GM12891 (cell line): ENCODE data around the gene USP36.

ENCODE experiments used
- PAX5 ChIP-seq: IDR thresholded peaks from 2 replicates; pipeline ENCODE4 v1.6.1; 2011; ENCODE audit warnings: low read length, moderate library complexity, mild to moderate bottlenecking; ENCODE audit not compliant: insufficient read depth, severe bottlenecking
- POLR2A ChIP-seq: IDR thresholded peaks from 2 replicates; pipeline ENCODE4 v1.6.1; 2011; ENCODE audit warnings: low read depth, low read length, control low read depth
- POLR2AphosphoS5 ChIP-seq: IDR thresholded peaks from 2 replicates; pipeline ENCODE4 v1.6.1; 2011; ENCODE audit warnings: low read depth, low read length, control low read depth
- POU2F2 ChIP-seq: IDR thresholded peaks from 2 replicates; pipeline ENCODE4 v1.6.1; 2011; ENCODE audit warnings: low read depth, mild to moderate bottlenecking, control low read depth, low read length, moderate library complexity
- TAF1 ChIP-seq: IDR thresholded peaks from 2 replicates; pipeline ENCODE4 v1.6.1; 2011; ENCODE audit warnings: low read depth, low read length, control low read depth

DNA sequence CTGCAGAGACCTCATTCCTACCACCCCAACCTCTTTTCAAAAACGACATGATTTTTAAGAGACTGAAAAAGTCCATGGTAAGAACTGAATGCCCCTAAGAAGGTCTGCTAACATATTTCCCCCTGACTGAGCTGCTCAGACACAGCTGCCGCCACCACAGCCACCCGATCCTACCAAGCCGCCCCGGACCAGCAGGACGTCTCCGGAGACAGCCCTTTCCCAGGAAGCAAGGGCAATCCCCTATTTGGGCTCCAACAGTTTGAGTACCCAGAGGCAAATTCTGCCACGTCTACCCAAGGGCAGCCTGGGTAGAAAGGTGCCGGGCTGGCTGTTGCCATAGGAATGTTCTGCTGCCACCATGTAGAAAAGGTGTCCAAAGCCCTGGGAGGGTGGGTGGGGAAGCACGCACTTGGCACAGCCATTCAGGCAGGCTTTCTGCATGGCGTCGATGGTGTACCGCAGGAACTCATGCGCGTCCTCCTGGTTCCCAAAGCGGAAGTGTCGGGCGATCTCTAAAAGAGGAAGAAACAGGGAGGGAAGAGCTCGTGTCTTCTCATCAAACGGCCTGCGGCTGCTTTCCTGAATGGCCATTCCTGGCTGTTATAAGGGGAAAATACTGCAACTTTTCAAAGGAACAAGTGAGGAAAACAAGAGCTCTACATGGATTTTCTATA lies 13.6 kb downstream of the USP36 start:
- TF ChIP-seq POLR2AphosphoS5 (no peak), TAF1 (no peak), PAX5 (no peak), POLR2A (no peak), POU2F2 (no peak)
